SK-N-SH (cell line): ENCODE results near the gene UAP1L1. TPM values are rescaled to one million over a fixed set of nuclear protein-coding genes. Genes with fewer than 3 reads are reported as not detected.

Source experiments
- CTCF ChIA-PET: fragments of 300-600, 350-600 bp; formaldehyde crosslinking; extraction: SDS; loops from one replicate; lab custom pipeline; 2021; lab: Yijun Ruan, JAX
- POLR2A ChIA-PET: fragments of 350-600 bp; sonication (Branson Sonifier 250); formaldehyde crosslinking; extraction: SDS; loops from one replicate; lab custom pipeline; 2020; ENCODE audit warnings: antibody characterized with exemption, inconsistent platforms; lab: Yijun Ruan, JAX
- DNase-seq: peaks from one replicate; pipeline ENCODE4 v3.0.0; 2012
- H2AFZ ChIP-seq: fragments of 200-600 bp; sonication (generic); 2 replicates; pipeline ENCODE4 v1.8.1; 2016; ENCODE audit warnings: antibody characterized with exemption, mild to moderate bottlenecking, low read depth
- H3F3A ChIP-seq: fragments of 200-600 bp; sonication (generic); replicated peaks from 2 replicates; pipeline ENCODE3; 2016; ENCODE audit warnings: antibody characterized with exemption, mild to moderate bottlenecking; ENCODE audit not compliant: insufficient read depth
- H3K27ac ChIP-seq, 2 experiments: fragments of 200-500 bp in 1 of 2; fragments of 200-600 bp in 1 of 2; sonication (Bioruptor generic) in 1 of 2; sonication (generic), shearing (Covaris generic) in 1 of 2; 2 replicates each; pipeline versions ENCODE4 v1.5.1 to v1.6.1; 2014 to 2016; ENCODE audit warnings: low read depth in 2 of 2, inconsistent platforms in 1 of 2, low read length in 1 of 2, mild to moderate bottlenecking in 1 of 2, mixed read lengths in 1 of 2
- H3K27me3 ChIP-seq: fragments of 200-600 bp; sonication (generic), shearing (Covaris generic); 2 replicates; pipeline ENCODE4 v1.6.1; 2016; ENCODE audit warnings: mixed run types; ENCODE audit not compliant: insufficient read depth
- H3K36me3 ChIP-seq, 2 experiments: fragments of 200-500 bp in 1 of 2; fragments of 200-600 bp in 1 of 2; sonication (Bioruptor generic) in 1 of 2; sonication (generic) in 1 of 2; replicated peaks in 1 of 2; 2 replicates each; pipeline versions ENCODE3 to v1.5.1; 2014 to 2016; ENCODE audit warnings: low read length in 1 of 2, mild to moderate bottlenecking in 1 of 2; ENCODE audit not compliant: insufficient read depth in 2 of 2, control insufficient read depth in 1 of 2
- H3K4me1 ChIP-seq, 2 experiments: fragments of 200-500 bp in 1 of 2; fragments of 200-600 bp in 1 of 2; sonication (Bioruptor generic) in 1 of 2; sonication (generic), shearing (Covaris generic) in 1 of 2; 2 replicates each; pipeline versions ENCODE4 v1.5.1 to v1.6.1; 2014 to 2016; ENCODE audit warnings: low read depth in 1 of 2, low read length in 1 of 2, mixed run types in 1 of 2; ENCODE audit not compliant: insufficient read depth in 2 of 2, control insufficient read depth in 1 of 2
- H3K4me2 ChIP-seq: fragments of 200-600 bp; sonication (generic), shearing (Covaris generic); 2 replicates; pipeline ENCODE4 v1.6.1; 2017; ENCODE audit warnings: mixed run types
- H3K4me3 ChIP-seq, 2 experiments: fragments of 200-500 bp in 1 of 2; fragments of 200-600 bp in 1 of 2; sonication (Bioruptor generic) in 1 of 2; sonication (generic), shearing (Covaris generic) in 1 of 2; 2 replicates each; pipeline versions ENCODE4 v1.5.1 to v1.8.1; 2014 to 2016; ENCODE audit warnings: low read depth in 2 of 2, inconsistent platforms in 1 of 2, low read length in 1 of 2, mild to moderate bottlenecking in 1 of 2, mixed read lengths in 1 of 2, moderate library complexity in 1 of 2
- H3K79me2 ChIP-seq: fragments of 200-600 bp; sonication (generic); 2 replicates; pipeline ENCODE4 v1.8.1; 2017; ENCODE audit warnings: mild to moderate bottlenecking; ENCODE audit not compliant: insufficient read depth
- H3K9ac ChIP-seq: fragments of 200-600 bp; sonication (generic); 2 replicates; pipeline ENCODE4 v1.6.1; 2017; ENCODE audit warnings: mixed run types
- H3K9me2 ChIP-seq: fragments of 200-600 bp; sonication (generic); 2 replicates; pipeline ENCODE4 v1.6.1; 2017; ENCODE audit warnings: mixed run types
- H3K9me3 ChIP-seq: fragments of 200-600 bp; sonication (generic); 2 replicates; pipeline ENCODE4 v1.6.1; 2017; ENCODE audit warnings: mixed run types, mild to moderate bottlenecking, moderate library complexity
- H4K20me1 ChIP-seq: fragments of 200-600 bp; sonication (generic); 2 replicates; pipeline ENCODE4 v1.6.1; 2017; ENCODE audit warnings: mild to moderate bottlenecking, mixed run types; ENCODE audit not compliant: insufficient read depth
- CTCF ChIP-seq: fragments of 200-600 bp; sonication (generic); IDR thresholded peaks from 2 replicates; pipeline ENCODE4 v1.6.1; 2017; ENCODE audit warnings: antibody characterized with exemption, mild to moderate bottlenecking, moderate library complexity
- ELF1 ChIP-seq: IDR thresholded peaks from 2 replicates; pipeline ENCODE4 v1.4.0; 2012
- EP300 ChIP-seq, 2 experiments: IDR thresholded peaks; 2 replicates each; pipeline versions ENCODE4 v1.4.0 to v1.6.1; 2012; ENCODE audit warnings: borderline replicate concordance in 1 of 2, low read depth in 1 of 2, low read length in 1 of 2
- FOSL2 ChIP-seq: IDR thresholded peaks from 2 replicates; pipeline ENCODE4 v1.4.0; 2012; ENCODE audit warnings: low read depth, mild to moderate bottlenecking, moderate library complexity, borderline replicate concordance
- FOXJ3 ChIP-seq: sonication (generic); formaldehyde crosslinking; IDR thresholded peaks from 2 replicates; pipeline ENCODE4 v1.5.1; 2020; ENCODE audit warnings: mild to moderate bottlenecking, missing genetic modification reagents
- GATA2 ChIP-seq: sonication (generic); formaldehyde crosslinking; IDR thresholded peaks from 2 replicates; pipeline ENCODE4 v1.5.0; 2020; ENCODE audit warnings: mild to moderate bottlenecking, missing genetic modification reagents
- MEF2A ChIP-seq: IDR thresholded peaks from 2 replicates; pipeline ENCODE4 v1.4.0; 2012; ENCODE audit warnings: low read depth, borderline replicate concordance
- MXI1 ChIP-seq: IDR thresholded peaks from 2 replicates; pipeline ENCODE4 v1.6.1; 2012; ENCODE audit warnings: mild to moderate bottlenecking, low read depth, low read length, improper control_type of control experiment
- PBX3 ChIP-seq: IDR thresholded peaks from 2 replicates; pipeline ENCODE4; 2012
- SMC3 ChIP-seq: IDR thresholded peaks from 2 replicates; pipeline ENCODE4 v1.6.1; 2012; ENCODE audit warnings: low read depth, low read length, improper control_type of control experiment
- TAF1 ChIP-seq: IDR thresholded peaks from 2 replicates; pipeline ENCODE4 v1.6.1; 2012; ENCODE audit warnings: low read depth, mild to moderate bottlenecking, low read length, moderate library complexity, borderline replicate concordance
- TEAD4 ChIP-seq: IDR thresholded peaks from 2 replicates; pipeline ENCODE4 v1.4.0; 2012; ENCODE audit warnings: mild to moderate bottlenecking, borderline replicate concordance; ENCODE audit not compliant: insufficient read depth
- USF2 ChIP-seq: fragments of 150-350 bp; IDR thresholded peaks from 2 replicates; pipeline ENCODE4 v1.6.1; 2017; ENCODE audit warnings: antibody characterized with exemption, low read length, low read depth, borderline replicate concordance
- YY1 ChIP-seq: IDR thresholded peaks from 2 replicates; pipeline ENCODE4 v1.4.0; 2012; ENCODE audit warnings: low read depth, mild to moderate bottlenecking
- ZBTB33 ChIP-seq: IDR thresholded peaks from 2 replicates; pipeline ENCODE4 v1.4.0; 2012; ENCODE audit warnings: low read depth, borderline replicate concordance
- WGBS: methylation state at CpG from one replicate; pipeline ENCODE4 v1.1.6; 2017; ENCODE audit warnings: low lambda C conversion rate; 5-methylcytosine and 5-hydroxymethylcytosine counted together
- polyA plus RNA-seq, 3 experiments: library from polyadenylated mRNA; depleted of rRNA; stranded (reverse); fragments of >200 nt; gene quantifications; 2 replicates each; pipeline ENCODE4 v1.2.3, GENCODE V29; 2012

The UAP1L1 gene
- polyA plus RNA-seq, 1 of the 3 experiments (the other 2 are of a cell fraction): 5.6 TPM

- TF ChIP-seq CTCF (no peak), YY1 (no peak), MXI1 (no peak), ZBTB33 (no peak), USF2 (no peak), MEF2A (no peak), ELF1 (no peak)
These were observed 38.8 kb downstream of the UAP1L1 start (continued) for GRCh38 chr9:137116027-137116507.

GRCh38 chr9:137116728-137117127 is 39.4 kb downstream of the UAP1L1 start:
- Histone ChIP-seq H3K27me3 (no peaks in the 10 kb centered on the region), H3F3A (no peaks in the 10 kb centered on the region), H3K79me2 (no peaks in the 10 kb centered on the region), H3K9ac (no peak overlapping the region), H2AFZ (no peak overlapping the region), H3K4me2 (no peak overlapping the region), H3K27ac (no peak overlapping the region), H3K9me2 (no peaks in the 10 kb centered on the region), H3K4me3 (no peak overlapping the region), H3K4me1 (peaks cover 0 to 10% of the 10 kb centered on the region in 2 experiments; a peak in 1 of 4 replicates), H3K9me3 (no peaks in the 10 kb centered on the region), H4K20me1 (no peaks in the 10 kb centered on the region), H3K36me3 (peaks cover 0 to 12% of the 10 kb centered on the region in 2 experiments)
- WGBS: 96% methylated on average over 17 of the region's 17 CpGs
- TF ChIP-seq SMC3: no peak
- TF ChIP-seq GATA2 (CRISPR knock-in tag): no peak
- no peak for TF ChIP-seq USF2
- TF ChIP-seq TEAD4: no peak
- TF ChIP-seq TAF1: no peak
- TF ChIP-seq MXI1: no peak
- TF ChIP-seq PBX3: no peak
- TF ChIP-seq FOSL2: no peak
- TF ChIP-seq FOXJ3 (CRISPR knock-in tag): no peak
- TF ChIP-seq YY1: no peak
- no peak for TF ChIP-seq ELF1
- no peak for TF ChIP-seq EP300 (IDR thresholded peaks at IDR 0.05; ENCODE audit: borderline replicate concordance in 1 of 2, low read depth in 1 of 2, low read length in 1 of 2)
- CTCF ChIA-PET: interaction anchor here (0.6 to 4.9 kb wide), 4 partner anchors 21 to 120 kb away, joined by 3 to 40 read pairs (median 22); partner anchors contain the start of gene RNF224
- no peak for DNase-seq
- POLR2A ChIA-PET: no interaction called here
